ENCODE data around the gene CAD.
A peak's percentile ranks its signal among the peaks of the same experiment; 100 is the strongest.

The CAD gene

GRCh38 chr2:27212626-27213471, 4.3 kb upstream of the CAD start:
- peak overlapping the region; percentile 81 to 86 for H3K4me3 ChIP-seq
- intact Hi-C loops (cut with DNase I; ENCODE audit: low total_unique reads), result loop anchor here (10.0 kb wide), 3 partner anchors 78 to 248 kb away; partner anchors contain the start of genes PREB, PRR30 and TMEM214
- DNase-seq, result no peak

GRCh38 chr2:27214941-27215340, 2.2 kb upstream of the CAD start:
- DNase-seq, result no peak
- no peak overlapping the region for H3K27ac ChIP-seq
- TF ChIP-seq CTCF (IDR thresholded peaks at IDR 0.05), result no peak

More at GRCh38 chr2:27212626-27213471, 4.3 kb upstream of the CAD start:
- H3K4me1 ChIP-seq, result peaks cover 0 to 25% (median 20%) of the 10 kb centered on the region in 4 donors
- peaks cover 10 to 28% (median 12%) of the 10 kb centered on the region in 3 donors for H3K36me3 ChIP-seq
- no peaks in the 10 kb centered on the region for H3K9me3 ChIP-seq
- H3K27me3 ChIP-seq, result no peaks in the 10 kb centered on the region
- H3K27ac ChIP-seq, result peak overlapping the region; percentile 96 to 99
- no peak for TF ChIP-seq CTCF (IDR thresholded peaks at IDR 0.05)

GRCh38 chr2:27216416-27217137, 592 bp upstream of the CAD start:
- peak in 1 of 2 donors; percentile 56 for DNase-seq
- Histone ChIP-seq H3K9me3 (no peaks in the 10 kb centered on the region), H3K27ac (peak overlapping the region; percentile 56 to 76), H3K36me3 (peaks cover 4 to 26% (median 7%) of the 10 kb centered on the region in 3 donors), H3K27me3 (no peaks in the 10 kb centered on the region), H3K4me3 (peak overlapping the region; percentile 64 to 65), H3K4me1 (peaks cover 0 to 22% (median 15%) of the 10 kb centered on the region in 4 donors)
- intact Hi-C loops (cut with DNase I; ENCODE audit: low total_unique reads), result loop anchor here (10.0 kb wide), 3 partner anchors 82 to 252 kb away; partner anchors contain the start of genes PREB, PRR30 and TMEM214
- no peak for TF ChIP-seq CTCF (IDR thresholded peaks at IDR 0.05)

More at GRCh38 chr2:27214941-27215340, 2.2 kb upstream of the CAD start:
- no peak overlapping the region for H3K4me3 ChIP-seq
- intact Hi-C loops (cut with DNase I; ENCODE audit: low total_unique reads), result loop anchor here (10.0 kb wide), 3 partner anchors 80 to 250 kb away; partner anchors contain the start of genes PREB, PRR30 and TMEM214
- peaks cover 4 to 10% (median 7%) of the 10 kb centered on the region in 3 donors for H3K36me3 ChIP-seq
- peaks cover 0 to 28% (median 22%) of the 10 kb centered on the region in 4 donors for H3K4me1 ChIP-seq
- no peaks in the 10 kb centered on the region for H3K27me3 ChIP-seq
- H3K9me3 ChIP-seq, result no peaks in the 10 kb centered on the region

GRCh38 chr2:27218614-27219013, 1.4 kb downstream of the CAD start:
- no peak for TF ChIP-seq CTCF (IDR thresholded peaks at IDR 0.05)
- H3K4me3 ChIP-seq, result no peak overlapping the region
- no peak for DNase-seq
- no peaks in the 10 kb centered on the region for H3K27me3 ChIP-seq
- no peak overlapping the region for H3K27ac ChIP-seq
- intact Hi-C loops (cut with DNase I; ENCODE audit: low total_unique reads), result loop anchor here (10.0 kb wide), 3 partner anchors 84 to 254 kb away; partner anchors contain the start of genes PREB, PRR30 and TMEM214
- no peaks in the 10 kb centered on the region for H3K9me3 ChIP-seq
- peaks cover 15 to 44% (median 21%) of the 10 kb centered on the region in 3 donors for H3K36me3 ChIP-seq
- H3K4me1 ChIP-seq, result peaks cover 0 to 14% (median 8%) of the 10 kb centered on the region in 4 donors

- Histone ChIP-seq H3K27ac (no peak overlapping the region), H3K27me3 (no peaks in the 10 kb centered on the region), H3K4me3 (no peak overlapping the region), H3K9me3 (no peaks in the 10 kb centered on the region), H3K36me3 (peaks cover 15 to 49% (median 26%) of the 10 kb centered on the region in 3 donors), H3K4me1 (peaks cover 0 to 13% (median 7%) of the 10 kb centered on the region in 4 donors)
- intact Hi-C loops (cut with DNase I; ENCODE audit: low total_unique reads), result loop anchor here (10.0 kb wide), 3 partner anchors 84 to 254 kb away; partner anchors contain the start of genes PREB, PRR30 and TMEM214
- no peak for TF ChIP-seq CTCF (IDR thresholded peaks at IDR 0.05)
- no peak for DNase-seq
These were observed 1.9 kb downstream of the CAD start for GRCh38 chr2:27219091-27219490.
